ENCODE data around the gene DNER.

GRCh38 chr2:229363185-229363814 lies 351.1 kb downstream of the DNER start:
- TF ChIP-seq CTCF (IDR thresholded peaks at IDR 0.05): no peak
- TF ChIP-seq POLR2A (IDR thresholded peaks at IDR 0.05): no peak
